ENCODE results near the gene RPL22L1. TPM values are rescaled to one million over a fixed set of nuclear protein-coding genes. Genes with fewer than 3 reads are reported as not detected.
A peak's percentile ranks its signal among the peaks of the same experiment; 100 is the strongest.

Gene RPL22L1
- polyA plus RNA-seq, 3 donors, result 26.8 to 63.8 (median 37.4) TPM

GRCh38 chr3:170865209-170866094, 4.5 kb downstream of the RPL22L1 start:
- no peak overlapping the region for H3K4me2 ChIP-seq (replicated peaks; ENCODE audit: extremely low read depth, low read length, poor library complexity, severe bottlenecking)
- H3K9ac ChIP-seq (ENCODE audit: insufficient read depth, low read length, poor library complexity, severe bottlenecking), result no peak overlapping the region
- H3K27me3 ChIP-seq (ENCODE audit: control insufficient read depth in 2 of 2, insufficient read depth in 2 of 2, low read length in 2 of 2), result no peaks in the 10 kb centered on the region
- Mint-ChIP-seq H3K27me3 (ENCODE audit: low read depth in 3 of 3) (no peaks in the 10 kb centered on the region), H3K9me3 (no peaks in the 10 kb centered on the region), H3K4me3 (no peak overlapping the region), H3K36me3 (peaks cover 18 to 26% of the 10 kb centered on the region in 2 donors), H3K27ac (peak overlapping the region in 2 of 7 donors; percentile 23 to 33), H3K4me1 (peaks cover 38% of the 10 kb centered on the region)
- H3K36me3 ChIP-seq (replicated peaks in 1 of 2; ENCODE audit: control insufficient read depth in 1 of 2, insufficient read depth in 2 of 2, low read length in 2 of 2), result peaks cover 13 to 27% of the 10 kb centered on the region in 2 donors
- no peak overlapping the region for H3K27ac ChIP-seq (ENCODE audit: low read depth in 1 of 2, low read length in 2 of 2)
- DNase-seq, result no peak
- peaks cover 35% of the 10 kb centered on the region for H3K79me2 ChIP-seq (ENCODE audit: insufficient read depth, low read length)
- TF ChIP-seq CTCF (IDR thresholded peaks at IDR 0.05), result no peak
- peaks cover 25% of the 10 kb centered on the region for H4K20me1 ChIP-seq (ENCODE audit: insufficient read depth, low read length)
- no peaks in the 10 kb centered on the region for H3K9me3 ChIP-seq (replicated peaks in 1 of 2; ENCODE audit: control insufficient read depth in 1 of 2, insufficient read depth in 1 of 2, low read length in 2 of 2)
- intact Hi-C loops (cut with micrococcal nuclease), result no loop called here
- H3K4me3 ChIP-seq (replicated peaks in 1 of 3; ENCODE audit: low read depth in 2 of 3, low read length in 3 of 3), result no peak overlapping the region
- 80% methylated on average over 2 of the region's 10 CpGs for WGBS (ENCODE audit: insufficient coverage)
- no peak overlapping the region for H2AFZ ChIP-seq (ENCODE audit: insufficient read depth, low read depth, low read length, poor library complexity, severe bottlenecking)
- peaks cover 39 to 48% of the 10 kb centered on the region in 2 donors for H3K4me1 ChIP-seq (ENCODE audit: control insufficient read depth in 1 of 2, insufficient read depth in 2 of 2, low read length in 2 of 2)

- no peak overlapping the region for H3K4me3 Mint-ChIP-seq
- WGBS (ENCODE audit: insufficient coverage), result 95% methylated on average over 2 of the region's 6 CpGs
Observed at GRCh38 chr3:170864525-170865208, 5.3 kb downstream of the RPL22L1 start.

More at GRCh38 chr3:170864525-170865208, 5.3 kb downstream of the RPL22L1 start:
- Mint-ChIP-seq H3K36me3 (peaks cover 18 to 26% of the 10 kb centered on the region in 2 donors), H3K4me1 (peaks cover 35% of the 10 kb centered on the region), H3K27me3 (ENCODE audit: low read depth in 3 of 3) (no peaks in the 10 kb centered on the region), H3K27ac (peak overlapping the region in 1 of 7 donors; percentile 5), H3K9me3 (no peaks in the 10 kb centered on the region)
- intact Hi-C loops (cut with micrococcal nuclease), result no loop called here
- Histone ChIP-seq H3K4me2 (replicated peaks; ENCODE audit: extremely low read depth, low read length, poor library complexity, severe bottlenecking) (no peak overlapping the region), H3K27ac (ENCODE audit: low read depth in 1 of 2, low read length in 2 of 2) (no peak overlapping the region), H2AFZ (ENCODE audit: insufficient read depth, low read depth, low read length, poor library complexity, severe bottlenecking) (no peak overlapping the region), H3K4me3 (replicated peaks in 1 of 3; ENCODE audit: low read depth in 2 of 3, low read length in 3 of 3) (no peak overlapping the region), H3K4me1 (ENCODE audit: control insufficient read depth in 1 of 2, insufficient read depth in 2 of 2, low read length in 2 of 2) (peaks cover 37 to 43% of the 10 kb centered on the region in 2 donors), H3K36me3 (replicated peaks in 1 of 2; ENCODE audit: control insufficient read depth in 1 of 2, insufficient read depth in 2 of 2, low read length in 2 of 2) (peaks cover 13 to 27% of the 10 kb centered on the region in 2 donors), H3K9me3 (replicated peaks in 1 of 2; ENCODE audit: control insufficient read depth in 1 of 2, insufficient read depth in 1 of 2, low read length in 2 of 2) (no peaks in the 10 kb centered on the region), H3K79me2 (ENCODE audit: insufficient read depth, low read length) (peaks cover 31% of the 10 kb centered on the region), H4K20me1 (ENCODE audit: insufficient read depth, low read length) (peaks cover 25% of the 10 kb centered on the region), H3K9ac (ENCODE audit: insufficient read depth, low read length, poor library complexity, severe bottlenecking) (no peak overlapping the region), H3K27me3 (ENCODE audit: control insufficient read depth in 2 of 2, insufficient read depth in 2 of 2, low read length in 2 of 2) (no peaks in the 10 kb centered on the region)
- no peak for DNase-seq
- no peak for TF ChIP-seq CTCF (IDR thresholded peaks at IDR 0.05)
